NCI-H2171 treated with DMSO at 0.1 percent for 48 hours (cell line): ENCODE data around the gene CCR2.

Source experiments
- DNase-seq: peaks from one replicate; lab custom pipeline; 2025; lab: John Stamatoyannopoulos, UW

Gene CCR2

GRCh38 chr3:46354984-46355383, 1.1 kb downstream of the CCR2 start:
- DNase-seq = no peak

GRCh38 chr3:46356276-46356675, 2.4 kb downstream of the CCR2 start:
- DNase-seq = no peak

- peak; percentile 40 for DNase-seq
Observed at GRCh38 chr3:46356909-46357308, 3.0 kb downstream of the CCR2 start.

GRCh38 chr3:46358466-46358865, 4.6 kb downstream of the CCR2 start:
- DNase-seq = no peak

GRCh38 chr3:46359733-46360493, 6.0 kb downstream of the CCR2 start:
- peak; percentile 78 for DNase-seq

- no peak for DNase-seq
Observed at GRCh38 chr3:46360907-46361306, 7.0 kb downstream of the CCR2 start.

GRCh38 chr3:46361408-46362283, 7.7 kb downstream of the CCR2 start:
- DNase-seq = no peak

- no peak for DNase-seq
Observed at GRCh38 chr3:46365041-46365440, 11.1 kb downstream of the CCR2 start.

- no peak for DNase-seq
Observed at GRCh38 chr3:46365737-46366524, 12.0 kb downstream of the CCR2 start.

GRCh38 chr3:46367811-46368210, 13.9 kb downstream of the CCR2 start:
- DNase-seq = no peak

GRCh38 chr3:46368569-46368968, 14.7 kb downstream of the CCR2 start:
- no peak for DNase-seq

- DNase-seq = no peak
Observed at GRCh38 chr3:46369151-46369550, 15.2 kb downstream of the CCR2 start.

GRCh38 chr3:46369675-46370132, 15.8 kb downstream of the CCR2 start:
- DNase-seq = no peak

- no peak for DNase-seq
Observed at GRCh38 chr3:46370839-46371518, 17.1 kb downstream of the CCR2 start, which contains the start of gene CCR5. Gene CCR5, plus strand, starts transcription at chr3:46370946. Its CDS starts 1,957 bp downstream, at chr3:46372903.

GRCh38 chr3:46371519-46372340, 17.8 kb downstream of the CCR2 start:
- no peak for DNase-seq

- DNase-seq = peak; percentile 10
Observed at GRCh38 chr3:46372492-46373359, 18.8 kb downstream of the CCR2 start.

- DNase-seq = no peak
Observed at GRCh38 chr3:46374755-46375154, 20.8 kb downstream of the CCR2 start.

- no peak for DNase-seq
Observed at GRCh38 chr3:46375218-46375617, 21.3 kb downstream of the CCR2 start.

- DNase-seq = no peak
Observed at GRCh38 chr3:46375814-46376213, 21.9 kb downstream of the CCR2 start.
